Activated CD4-positive, alpha-beta T cell treated with anti-CD3 and anti-CD28 coated beads, Interleukin-2, amount 50 U/mL, for 48 hours (primary cell): ENCODE results near the gene IGFBPL1.
"Not testable (repeated sequence)": the region's sequence is repeated elsewhere in the genome, so short reads cannot be mapped to it uniquely, and the experiment has no call there.

Experiments
- DNase-seq, 2 experiments: peaks; one replicate each; pipeline ENCODE4 v3.0.0-alpha.2; 2020

The IGFBPL1 gene

GRCh38 chr9:38395653-38396370, 28.4 kb downstream of the IGFBPL1 start:
- DNase-seq, result no peak

- DNase-seq, result no peak
Measured at GRCh38 chr9:38394416-38394815, 29.8 kb downstream of the IGFBPL1 start.

- DNase-seq, result peak; percentile 2 to 13
Measured at GRCh38 chr9:38393128-38393796, 31.0 kb downstream of the IGFBPL1 start.

- DNase-seq, result peak; percentile 77 to 82
Measured at GRCh38 chr9:38392235-38393127, 31.8 kb downstream of the IGFBPL1 start, which contains the start of gene ALDH1B1. Gene ALDH1B1 (plus strand): TSS chr9:38392702. CDS start chr9:38395749, 3,047 bp downstream.

- no peak for DNase-seq
Measured at GRCh38 chr9:38391278-38392118, 32.8 kb downstream of the IGFBPL1 start.

- DNase-seq, result no peak
Measured at GRCh38 chr9:38390851-38391250, 33.4 kb downstream of the IGFBPL1 start.

- DNase-seq, result no peak
Measured at GRCh38 chr9:38390442-38390841, 33.8 kb downstream of the IGFBPL1 start.

- DNase-seq, result no peak
Measured at GRCh38 chr9:38389313-38389712, 34.9 kb downstream of the IGFBPL1 start.

GRCh38 chr9:38388283-38389223, 35.7 kb downstream of the IGFBPL1 start:
- DNase-seq, result no peak

- DNase-seq, result no peak
Measured at GRCh38 chr9:38387751-38388150, 36.5 kb downstream of the IGFBPL1 start.

- DNase-seq, result no peak
Measured at GRCh38 chr9:38387066-38387465, 37.2 kb downstream of the IGFBPL1 start.

- DNase-seq, result no peak
Measured at GRCh38 chr9:38386319-38386895, 37.8 kb downstream of the IGFBPL1 start.

- DNase-seq, result no peak
Measured at GRCh38 chr9:38385896-38386295, 38.4 kb downstream of the IGFBPL1 start.

GRCh38 chr9:38384990-38385848, 39.0 kb downstream of the IGFBPL1 start:
- DNase-seq, result no peak

GRCh38 chr9:38382141-38382540, 42.1 kb downstream of the IGFBPL1 start:
- no peak for DNase-seq

- DNase-seq, result no peak
Measured at GRCh38 chr9:38380872-38381534, 43.3 kb downstream of the IGFBPL1 start.

- no peak for DNase-seq
Measured at GRCh38 chr9:38380230-38380871, 43.9 kb downstream of the IGFBPL1 start.

GRCh38 chr9:38377336-38378083, 46.7 kb downstream of the IGFBPL1 start:
- not testable (repeated sequence) for DNase-seq
